Lung microvascular endothelial cell (primary cell): ENCODE data around the gene TARS2. TPM values are rescaled to one million over a fixed set of nuclear protein-coding genes. Genes with fewer than 3 reads are reported as not detected.

Experiments used
- DNase-seq, 2 donors: peaks; one replicate each; pipeline versions ENCODE4 v3.0.0 to v3.0.0-alpha.2; 2010; ENCODE audit warnings: low read depth in 2 of 2
- total RNA-seq: library from RNA; depleted of rRNA; stranded (reverse); fragments of >200 nt; gene quantifications from 2 replicates; pipeline ENCODE4 v1.2.1, GENCODE V29; 2014

TARS2 gene
- total RNA-seq, 1 donor from 2014 or later: 8.7 TPM

GRCh38 chr1:150555198-150555970 lies 68.2 kb downstream of the TARS2 start:
- DNase-seq: peak; percentile 16 to 19

DNA sequence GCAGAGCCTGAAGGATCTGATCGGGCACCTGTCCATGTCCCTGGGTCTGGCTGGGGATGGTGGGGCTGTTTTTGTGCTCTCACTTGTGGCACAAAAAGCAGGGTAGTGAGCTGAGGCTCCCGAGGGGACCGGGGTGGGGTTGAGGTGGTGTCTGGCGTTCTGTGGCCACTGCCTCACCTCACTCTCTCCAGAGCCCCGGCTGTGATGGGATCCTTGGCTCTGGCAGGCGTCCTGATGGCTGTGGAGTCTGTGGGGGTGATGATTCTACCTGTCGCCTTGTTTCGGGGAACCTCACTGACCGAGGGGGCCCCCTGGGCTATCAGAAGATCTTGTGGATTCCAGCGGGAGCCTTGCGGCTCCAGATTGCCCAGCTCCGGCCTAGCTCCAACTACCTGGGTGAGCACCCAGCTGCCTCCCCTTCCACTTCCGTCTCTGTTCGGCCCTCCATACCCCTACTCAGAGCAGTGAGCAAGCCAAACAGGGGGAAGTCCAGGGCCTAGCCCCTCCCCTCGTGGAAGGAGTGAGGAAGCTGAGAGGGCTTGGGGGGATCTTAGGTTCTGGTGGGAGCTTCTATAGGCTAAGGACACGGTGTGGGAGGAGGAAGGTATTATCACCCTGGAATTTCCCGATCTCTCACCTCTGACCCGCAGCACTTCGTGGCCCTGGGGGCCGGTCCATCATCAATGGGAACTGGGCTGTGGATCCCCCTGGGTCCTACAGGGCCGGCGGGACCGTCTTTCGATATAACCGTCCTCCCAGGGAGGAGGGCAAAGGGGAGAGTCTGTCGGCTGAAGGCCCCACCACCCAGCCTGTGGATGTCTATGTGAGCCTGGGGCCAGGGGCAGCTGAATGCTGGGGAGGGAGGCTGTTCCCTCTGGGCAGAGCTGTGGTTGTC lies 69.0 kb downstream of the TARS2 start:
- no peak for DNase-seq

GRCh38 chr1:150557065-150557600 lies 69.9 kb downstream of the TARS2 start:
- no peak for DNase-seq

Other genes starting within 250 kb of the TARS2 start
- not detected in 2 replicates for gene CA14, start 229.6 kb upstream of the TARS2 start, total RNA-seq
- 110 and 128 TPM in 2 replicates for gene APH1A, start 218.4 kb upstream of the TARS2 start, total RNA-seq
- gene C1orf54, start 214.6 kb upstream of the TARS2 start, total RNA-seq: 2.4 and 10.5 TPM in 2 replicates
- gene CIART, start 204.9 kb upstream of the TARS2 start, total RNA-seq: 0.44 and 1.4 TPM in 2 replicates
- gene MRPS21, start 193.6 kb upstream of the TARS2 start, total RNA-seq: 42.9 and 51.6 TPM in 2 replicates
- 17.9 and 25.2 TPM in 2 replicates for gene PRPF3, start 165.9 kb upstream of the TARS2 start, total RNA-seq
- gene RPRD2, start 123.3 kb upstream of the TARS2 start, total RNA-seq: 6.3 and 7.9 TPM in 2 replicates
- gene ECM1, start 20.7 kb downstream of the TARS2 start, total RNA-seq: under 0.01 TPM in 2 replicates
- not detected in 2 replicates for gene FALEC, start 28.3 kb downstream of the TARS2 start, total RNA-seq
- gene ADAMTSL4, start 62.0 kb downstream of the TARS2 start, total RNA-seq: 0.20 and 0.22 TPM in 2 replicates
- 114 and 208 TPM in 2 replicates for gene MCL1, start 92.2 kb downstream of the TARS2 start, total RNA-seq
- gene ENSA, start 142.2 kb downstream of the TARS2 start, total RNA-seq: 66.0 and 75.2 TPM in 2 replicates
- 9.1 and 10.0 TPM in 2 replicates for gene GOLPH3L, start 209.7 kb downstream of the TARS2 start, total RNA-seq
- 0.20 TPM in 1 of 2 replicates, not detected in the other for gene HORMAD1, start 233.5 kb downstream of the TARS2 start, total RNA-seq